MM.1S (cell line): Measurements from ENCODE around the gene SMURF2.

Source experiments
- CTCF ChIP-seq: fragments of 300-600 bp; sonication (generic); IDR thresholded peaks from 2 replicates; pipeline ENCODE4 v1.5.1; 2016; ENCODE audit warnings: antibody characterized with exemption, low read length, mixed read lengths
- EZH2 ChIP-seq: fragments of 300-600 bp; sonication (generic); optimal IDR thresholded peaks from 2 replicates; pipeline ENCODE3; 2017; ENCODE audit warnings: low read depth, mild to moderate bottlenecking, antibody characterized with exemption, low read length, mixed read lengths
- EZH2phosphoT487 ChIP-seq: fragments of 300-600 bp; sonication (generic); IDR thresholded peaks from 2 replicates; pipeline ENCODE4 v1.6.1; 2018; ENCODE audit warnings: antibody characterized with exemption, low read length

- TF ChIP-seq CTCF (no peak), EZH2phosphoT487 (no peak), EZH2 (no peak)
Measured at GRCh38 chr17:64692187-64692586, 30.1 kb upstream of the SMURF2 start.
